ENCODE results near the gene ANXA4. TPM values are rescaled to one million over a fixed set of nuclear protein-coding genes. Genes with fewer than 3 reads are reported as not detected.

ANXA4 gene
- total and polyA plus RNA-seq, 2 of the 13 experiments (the other 11 are each of a cell fraction or from before 2014, with no cell fraction given) = 155 to 168 TPM

- TF ChIP-seq, protein P1, sequence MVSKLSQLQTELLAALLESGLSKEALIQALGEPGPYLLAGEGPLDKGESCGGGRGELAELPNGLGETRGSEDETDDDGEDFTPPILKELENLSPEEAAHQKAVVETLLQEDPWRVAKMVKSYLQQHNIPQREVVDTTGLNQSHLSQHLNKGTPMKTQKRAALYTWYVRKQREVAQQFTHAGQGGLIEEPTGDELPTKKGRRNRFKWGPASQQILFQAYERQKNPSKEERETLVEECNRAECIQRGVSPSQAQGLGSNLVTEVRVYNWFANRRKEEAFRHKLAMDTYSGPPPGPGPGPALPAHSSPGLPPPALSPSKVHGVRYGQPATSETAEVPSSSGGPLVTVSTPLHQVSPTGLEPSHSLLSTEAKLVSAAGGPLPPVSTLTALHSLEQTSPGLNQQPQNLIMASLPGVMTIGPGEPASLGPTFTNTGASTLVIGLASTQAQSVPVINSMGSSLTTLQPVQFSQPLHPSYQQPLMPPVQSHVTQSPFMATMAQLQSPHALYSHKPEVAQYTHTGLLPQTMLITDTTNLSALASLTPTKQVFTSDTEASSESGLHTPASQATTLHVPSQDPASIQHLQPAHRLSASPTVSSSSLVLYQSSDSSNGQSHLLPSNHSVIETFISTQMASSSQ (IDR thresholded peaks at IDR 0.05; ENCODE audit: low read depth) = peak; percentile 83
- TF ChIP-seq, protein P1 (CRISPR knock-in tag; IDR thresholded peaks at IDR 0.05; ENCODE audit: borderline replicate concordance) = no peak
- TF ChIP-seq RFXANK (CRISPR knock-in tag; IDR thresholded peaks at IDR 0.05) (no peak), SMC3 (IDR thresholded peaks at IDR 0.05; ENCODE audit: low read length) (no peak), ZNF337 (CRISPR knock-in tag; IDR thresholded peaks at IDR 0.05; ENCODE audit: borderline replicate concordance, low read depth) (no peak), ZKSCAN1 (IDR thresholded peaks at IDR 0.05; ENCODE audit: low read length) (peak; percentile 68), SOX13 (IDR thresholded peaks at IDR 0.05) (no peak), SOX13 (CRISPR knock-in tag; conservative IDR thresholded peaks at IDR 0.05 in 1 of 2, IDR thresholded peaks at IDR 0.05 in 1 of 2) (0 out of 4 replicates have a peak, but pooled peaks of 1 of the 2 experiments have one; percentile 21), THAP11 (CRISPR knock-in tag; IDR thresholded peaks at IDR 0.05) (no peak), SAP130 (CRISPR knock-in tag; IDR thresholded peaks at IDR 0.05; ENCODE audit: low read depth) (peak; percentile 36; the same call in 1 of the 2 replicates), ZNF652 (CRISPR knock-in tag; IDR thresholded peaks at IDR 0.05; ENCODE audit: borderline replicate concordance, low read depth) (peak; percentile 69; the same call in 1 of the 2 replicates), MAFK (conservative IDR thresholded peaks at IDR 0.05 in 1 of 2, IDR thresholded peaks at IDR 0.05 in 1 of 2; ENCODE audit: low read length in 2 of 2) (peak; percentile 11 to 63; a peak in 2 of 4 replicates), LCORL (IDR thresholded peaks at IDR 0.05) (no peak), LCORL (CRISPR knock-in tag; IDR thresholded peaks at IDR 0.05) (0 out of 2 replicates have a peak, but pooled peaks have one; percentile 41), MAFF (IDR thresholded peaks at IDR 0.05; ENCODE audit: low read depth, low read length) (0 out of 2 replicates have a peak, but pooled peaks have one; percentile 3), CHD2 (IDR thresholded peaks at IDR 0.05; ENCODE audit: low read depth, low read length) (no peak), TRIM22 (IDR thresholded peaks at IDR 0.05) (no peak)
- TF ChIP-seq, protein P2, sequence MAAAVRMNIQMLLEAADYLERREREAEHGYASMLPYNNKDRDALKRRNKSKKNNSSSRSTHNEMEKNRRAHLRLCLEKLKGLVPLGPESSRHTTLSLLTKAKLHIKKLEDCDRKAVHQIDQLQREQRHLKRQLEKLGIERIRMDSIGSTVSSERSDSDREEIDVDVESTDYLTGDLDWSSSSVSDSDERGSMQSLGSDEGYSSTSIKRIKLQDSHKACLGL (CRISPR knock-in tag; IDR thresholded peaks at IDR 0.05) = no peak
- TF ChIP-seq, protein P3, sequence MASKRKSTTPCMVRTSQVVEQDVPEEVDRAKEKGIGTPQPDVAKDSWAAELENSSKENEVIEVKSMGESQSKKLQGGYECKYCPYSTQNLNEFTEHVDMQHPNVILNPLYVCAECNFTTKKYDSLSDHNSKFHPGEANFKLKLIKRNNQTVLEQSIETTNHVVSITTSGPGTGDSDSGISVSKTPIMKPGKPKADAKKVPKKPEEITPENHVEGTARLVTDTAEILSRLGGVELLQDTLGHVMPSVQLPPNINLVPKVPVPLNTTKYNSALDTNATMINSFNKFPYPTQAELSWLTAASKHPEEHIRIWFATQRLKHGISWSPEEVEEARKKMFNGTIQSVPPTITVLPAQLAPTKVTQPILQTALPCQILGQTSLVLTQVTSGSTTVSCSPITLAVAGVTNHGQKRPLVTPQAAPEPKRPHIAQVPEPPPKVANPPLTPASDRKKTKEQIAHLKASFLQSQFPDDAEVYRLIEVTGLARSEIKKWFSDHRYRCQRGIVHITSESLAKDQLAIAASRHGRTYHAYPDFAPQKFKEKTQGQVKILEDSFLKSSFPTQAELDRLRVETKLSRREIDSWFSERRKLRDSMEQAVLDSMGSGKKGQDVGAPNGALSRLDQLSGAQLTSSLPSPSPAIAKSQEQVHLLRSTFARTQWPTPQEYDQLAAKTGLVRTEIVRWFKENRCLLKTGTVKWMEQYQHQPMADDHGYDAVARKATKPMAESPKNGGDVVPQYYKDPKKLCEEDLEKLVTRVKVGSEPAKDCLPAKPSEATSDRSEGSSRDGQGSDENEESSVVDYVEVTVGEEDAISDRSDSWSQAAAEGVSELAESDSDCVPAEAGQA (IDR thresholded peaks at IDR 0.05; ENCODE audit: low read depth) = no peak
- TF ChIP-seq, protein P3 (CRISPR knock-in tag; IDR thresholded peaks at IDR 0.05; ENCODE audit: borderline replicate concordance) = no peak
These were observed 14.0 kb downstream of the ANXA4 start (continued) for GRCh38 chr2:69755862-69756467.

Data from HepG2 (cell line).